SH-SY5Y (cell line): ENCODE measurements around the gene CCDC88C.
A peak's percentile ranks its signal among the peaks of the same experiment; 100 is the strongest.

Experiments used
- GATA2 ChIP-seq: IDR thresholded peaks from 2 replicates; pipeline ENCODE4 v1.6.1; 2011; ENCODE audit warnings: mild to moderate bottlenecking, low read depth, low read length
- GATA3 ChIP-seq: IDR thresholded peaks from 2 replicates; pipeline ENCODE4 v1.6.1; 2011; ENCODE audit warnings: low read depth, mild to moderate bottlenecking, low read length, moderate library complexity

The CCDC88C gene

GRCh38 chr14:91293281-91293680, 124.3 kb downstream of the CCDC88C start:
- TF ChIP-seq GATA3 (no peak), GATA2 (no peak)

DNA sequence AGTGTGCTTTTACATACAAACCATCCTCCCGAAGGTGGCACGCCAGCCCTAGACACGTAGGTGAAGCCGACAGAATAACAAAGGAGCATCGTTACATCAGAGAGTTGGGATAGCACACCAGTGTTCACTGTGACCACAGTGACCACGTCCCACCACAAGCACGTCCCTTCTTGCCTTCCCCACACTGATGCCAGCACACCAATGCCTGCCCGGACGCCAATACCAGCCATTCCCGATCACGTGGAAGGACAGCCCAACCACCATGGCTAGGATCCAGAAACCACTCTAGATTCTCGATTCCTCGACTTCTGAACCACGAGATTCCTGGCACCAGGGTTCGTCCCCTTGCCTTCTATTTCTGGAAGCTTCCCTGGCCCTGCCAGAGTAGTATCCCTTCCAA, 125.1 kb downstream of the CCDC88C start:
- TF ChIP-seq GATA2 (no peak), GATA3 (no peak)

DNA sequence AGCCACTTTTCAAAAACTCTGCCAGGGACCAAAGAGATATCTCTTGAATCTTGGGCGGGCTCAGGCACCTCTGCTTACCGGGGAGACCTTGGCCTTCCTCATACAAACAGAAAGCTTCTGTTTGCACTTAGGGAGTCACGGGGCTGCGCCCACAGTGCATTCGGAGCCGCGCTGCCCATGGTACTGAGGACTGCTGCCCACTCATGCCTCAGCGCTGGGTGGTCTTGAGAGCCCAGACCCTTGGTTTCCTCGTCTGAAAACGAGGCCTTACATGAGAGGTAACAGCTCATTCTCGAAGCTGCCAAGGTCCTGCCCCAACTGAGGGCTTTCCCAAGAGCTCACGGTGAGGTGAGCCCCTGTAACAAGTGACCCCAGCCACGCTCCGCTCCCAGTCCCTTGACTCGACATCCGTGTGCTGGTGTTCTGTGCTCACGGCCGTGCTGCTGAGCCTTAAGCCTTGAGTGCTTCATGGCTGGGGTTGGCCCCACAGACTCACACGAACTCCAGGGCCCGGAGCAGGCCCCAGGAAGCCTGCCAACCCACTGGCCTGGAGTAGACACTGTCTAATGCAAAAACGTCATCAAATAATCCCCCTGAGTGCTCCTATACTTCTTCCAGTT, 125.7 kb downstream of the CCDC88C start:
- TF ChIP-seq GATA3 (no peak), GATA2 (no peak)

DNA sequence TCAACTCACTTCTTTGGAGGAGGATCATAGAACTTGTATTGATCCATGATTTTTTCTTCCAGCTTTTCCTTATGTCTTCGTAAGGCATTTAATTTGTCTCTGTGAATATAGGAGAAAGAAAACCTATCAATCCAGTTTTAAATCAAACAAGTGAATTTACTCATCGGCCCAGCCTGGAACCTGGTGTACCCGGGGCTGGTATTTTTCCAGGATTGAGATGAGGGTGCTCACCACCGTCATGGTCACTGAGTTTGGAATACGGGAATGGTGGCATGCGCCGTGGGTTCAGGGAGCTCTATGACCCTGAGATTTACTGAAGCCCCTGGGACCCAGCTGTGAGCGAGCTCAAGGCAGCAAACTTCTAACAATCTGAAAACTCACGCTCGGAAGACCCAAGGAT, 126.6 kb downstream of the CCDC88C start:
- TF ChIP-seq GATA2 (no peak), GATA3 (no peak)

DNA sequence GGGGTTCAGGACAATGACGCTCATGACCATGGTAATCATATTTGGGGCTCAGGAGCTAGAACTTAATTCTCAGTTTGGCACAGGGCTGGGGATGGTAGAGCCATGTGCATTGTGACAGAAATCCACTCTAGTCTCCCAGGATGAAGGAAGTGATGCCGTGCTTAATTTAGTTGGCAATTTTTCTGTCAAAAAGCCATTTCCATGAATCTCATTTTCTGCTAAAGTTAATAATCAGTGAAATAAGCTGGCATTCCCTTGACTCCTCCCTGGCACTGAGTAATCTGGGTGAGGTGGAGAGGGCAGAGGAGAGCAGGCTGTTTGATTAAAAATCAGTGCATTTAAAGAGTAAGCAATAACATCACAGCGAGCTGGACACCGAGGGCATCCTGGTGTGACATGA, 128.2 kb downstream of the CCDC88C start:
- TF ChIP-seq GATA3 = no peak
- no peak for TF ChIP-seq GATA2

- TF ChIP-seq GATA3 = no peak
- TF ChIP-seq GATA2 = no peak
Observed at GRCh38 chr14:91288876-91289275, 128.7 kb downstream of the CCDC88C start.

GRCh38 chr14:91286530-91286937, 131.1 kb downstream of the CCDC88C start:
- no peak for TF ChIP-seq GATA3
- TF ChIP-seq GATA2 = no peak

DNA sequence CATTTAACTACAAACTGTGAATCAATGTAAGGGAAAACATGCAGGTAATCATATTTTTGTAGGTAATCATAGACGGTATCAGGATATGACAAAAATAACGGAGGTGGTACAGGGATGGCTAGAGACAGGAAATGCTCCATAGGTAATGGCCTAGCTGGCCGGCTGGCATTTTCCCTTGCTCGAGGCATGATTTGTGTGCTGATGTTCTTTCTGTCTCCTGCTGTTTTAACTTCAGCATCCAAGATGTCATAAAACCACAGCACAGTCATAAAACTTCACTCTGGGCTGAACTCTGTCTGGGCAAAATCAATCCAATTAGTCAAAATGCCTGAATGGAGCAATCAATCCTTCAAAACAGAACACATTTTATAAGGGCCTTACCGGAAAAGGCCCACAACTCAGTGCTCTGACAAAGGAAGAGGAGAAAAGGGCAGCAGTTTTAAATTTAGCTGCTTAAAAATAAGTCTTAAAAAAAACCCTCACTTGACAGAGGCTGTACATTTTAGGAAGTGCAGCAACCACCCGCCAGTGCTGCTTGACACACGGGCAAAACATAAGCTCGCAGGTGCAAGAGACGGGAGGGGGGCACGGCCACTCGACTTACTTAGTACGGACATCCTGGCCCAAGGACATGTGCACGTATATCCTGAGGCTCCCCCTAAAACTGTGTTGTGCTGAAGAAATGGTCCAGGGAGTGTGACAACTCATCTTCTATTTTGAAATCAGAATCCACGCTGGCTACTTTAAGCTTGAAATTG, 132.7 kb downstream of the CCDC88C start:
- TF ChIP-seq GATA3 (peak; percentile 62; the same call in 1 of the 2 replicates), GATA2 (peak; percentile 77)

- TF ChIP-seq GATA2 = no peak
- no peak for TF ChIP-seq GATA3
Observed at GRCh38 chr14:91284146-91284790, 133.4 kb downstream of the CCDC88C start.

- no peak for TF ChIP-seq GATA3
- TF ChIP-seq GATA2 = no peak
Observed at GRCh38 chr14:91283666-91284065, 134.0 kb downstream of the CCDC88C start.

- no peak for TF ChIP-seq GATA2
- no peak for TF ChIP-seq GATA3
Observed at GRCh38 chr14:91282954-91283645, 134.5 kb downstream of the CCDC88C start.

DNA sequence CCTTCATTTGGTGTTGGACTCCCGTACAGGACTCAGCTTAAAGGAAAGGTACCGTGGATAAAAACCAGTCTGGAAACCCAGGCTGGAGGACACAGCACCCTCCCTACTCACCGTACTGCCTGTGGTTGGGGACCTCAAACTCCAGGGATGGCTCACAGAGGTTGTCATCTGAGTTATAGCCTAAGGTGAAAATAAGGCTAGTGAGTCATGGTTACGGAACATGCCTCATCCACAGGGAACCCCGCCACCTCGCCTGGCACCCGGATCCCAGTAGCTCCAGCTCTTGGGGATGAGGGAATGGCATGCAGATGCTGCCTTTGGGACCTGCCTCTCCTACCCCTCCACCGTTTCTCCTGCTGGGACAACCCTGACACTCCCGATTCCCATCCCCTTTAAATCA, 136.3 kb downstream of the CCDC88C start:
- no peak for TF ChIP-seq GATA2
- TF ChIP-seq GATA3 = no peak

DNA sequence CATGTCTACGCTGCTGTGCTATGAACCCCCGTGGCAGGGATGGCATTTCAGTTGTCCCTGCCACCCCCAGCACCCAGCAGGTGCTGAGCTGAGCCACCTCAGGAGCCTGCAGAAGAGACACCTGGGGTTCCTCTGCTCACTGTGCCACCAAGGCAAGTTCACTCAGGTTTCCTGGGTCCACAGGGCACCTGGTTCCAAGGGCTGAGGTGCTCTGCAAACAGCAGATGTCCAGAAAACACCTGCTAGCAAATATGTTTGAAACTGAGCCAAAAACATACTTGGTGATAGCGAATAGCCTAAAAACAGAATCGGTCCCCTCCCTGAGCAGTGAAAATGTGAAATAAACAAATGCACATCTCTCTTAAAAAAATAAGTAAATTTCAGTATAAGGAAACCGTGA, 137.5 kb downstream of the CCDC88C start:
- TF ChIP-seq GATA3 (no peak), GATA2 (no peak)

- TF ChIP-seq GATA3 = no peak
- peak; percentile 62 for TF ChIP-seq GATA2
Observed at GRCh38 chr14:91279354-91279753, 138.3 kb downstream of the CCDC88C start.
